ENCODE results near the gene BCORL1. TPM values are rescaled to one million over a fixed set of nuclear protein-coding genes. Genes with fewer than 3 reads are reported as not detected.

Gene BCORL1
- polyA plus RNA-seq, 1 of the 3 experiments (the other 2 are of a cell fraction): 4.2 TPM

GRCh38 chrX:130093271-130093670, 110.8 kb downstream of the BCORL1 start (continued):
- no peak for TF ChIP-seq RAD21 (IDR thresholded peaks at IDR 0.05; ENCODE audit: low read length)
- no peak for TF ChIP-seq TAF1 (IDR thresholded peaks at IDR 0.05; ENCODE audit: borderline replicate concordance, low read depth, low read length)
- no peak for TF ChIP-seq TCF12 (IDR thresholded peaks at IDR 0.05)
- TF ChIP-seq FOXM1 (IDR thresholded peaks at IDR 0.05; ENCODE audit: low read depth): no peak
- TF ChIP-seq RCOR1 (IDR thresholded peaks at IDR 0.05; ENCODE audit: low read length): no peak
- TF ChIP-seq SMC3 (IDR thresholded peaks at IDR 0.05; ENCODE audit: low read depth, low read length): no peak

DNA sequence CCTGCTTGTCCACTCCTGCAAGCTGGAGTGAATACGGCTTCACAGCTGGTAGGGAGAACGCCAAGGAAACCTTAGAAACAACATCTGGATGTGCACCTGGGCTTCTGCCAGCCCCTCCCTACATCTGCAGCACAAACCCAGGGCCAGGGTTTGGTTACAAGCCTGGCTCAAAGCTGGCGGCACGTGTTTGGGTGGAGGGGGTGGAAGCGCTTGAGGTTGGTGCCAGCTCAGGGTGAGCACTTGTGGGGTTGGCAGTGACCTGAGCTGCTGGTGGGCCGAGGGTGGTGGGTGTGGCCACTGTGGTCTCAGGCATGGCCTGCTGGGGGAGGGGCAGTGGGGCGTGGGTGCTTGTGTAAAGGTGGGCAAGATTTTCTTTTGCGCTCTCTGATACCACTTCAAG, 112.3 kb downstream of the BCORL1 start:
- Histone ChIP-seq H3K9ac (no peak overlapping the region), H2AFZ (ENCODE audit: low read depth) (no peak overlapping the region), H3K27ac (ENCODE audit: low read depth in 2 of 2, low read length in 1 of 2) (no peak overlapping the region), H3K4me1 (ENCODE audit: control insufficient read depth in 1 of 2, insufficient read depth in 2 of 2, low read depth in 1 of 2, low read length in 1 of 2) (peaks cover 0 to 13% of the 10 kb centered on the region in 2 experiments; a peak in 1 of 4 replicates), H4K20me1 (ENCODE audit: insufficient read depth) (peaks cover under 1% of the 10 kb centered on the region; the same call in 1 of the 2 replicates), H3K27me3 (ENCODE audit: insufficient read depth) (no peaks in the 10 kb centered on the region; the same call in 1 of the 2 replicates), H3K79me2 (ENCODE audit: insufficient read depth) (peaks cover 5% of the 10 kb centered on the region; the same call in 1 of the 2 replicates), H3K4me3 (ENCODE audit: low read depth in 2 of 2, low read length in 1 of 2) (no peak overlapping the region), H3K4me2 (no peak overlapping the region), H3K9me3 (no peaks in the 10 kb centered on the region), H3K36me3 (replicated peaks in 1 of 2; ENCODE audit: control insufficient read depth in 1 of 2, insufficient read depth in 2 of 2, low read length in 1 of 2) (no peaks in the 10 kb centered on the region), H3K9me2 (no peaks in the 10 kb centered on the region), H3F3A (replicated peaks; ENCODE audit: insufficient read depth) (no peaks in the 10 kb centered on the region)
- ChIA-PET CTCF (interaction anchor here (2.4 kb wide), 1 partner anchor 15 kb away, joined by 14 read pairs; no protein-coding TSS in a partner anchor), POLR2A (no interaction called here)
- WGBS (ENCODE audit: low lambda C conversion rate): 53% methylated on average over 7 of the region's 8 CpGs
- TF ChIP-seq POLR2AphosphoS5 (IDR thresholded peaks at IDR 0.05; ENCODE audit: low read depth, low read length): no peak
- TF ChIP-seq JUND (IDR thresholded peaks at IDR 0.05): no peak
- TF ChIP-seq, protein P1, sequence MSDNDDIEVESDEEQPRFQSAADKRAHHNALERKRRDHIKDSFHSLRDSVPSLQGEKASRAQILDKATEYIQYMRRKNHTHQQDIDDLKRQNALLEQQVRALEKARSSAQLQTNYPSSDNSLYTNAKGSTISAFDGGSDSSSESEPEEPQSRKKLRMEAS (IDR thresholded peaks at IDR 0.05; ENCODE audit: low read depth): no peak
- TF ChIP-seq IRF3 (IDR thresholded peaks at IDR 0.05; ENCODE audit: low read depth, low read length): no peak
- TF ChIP-seq, protein P2, sequence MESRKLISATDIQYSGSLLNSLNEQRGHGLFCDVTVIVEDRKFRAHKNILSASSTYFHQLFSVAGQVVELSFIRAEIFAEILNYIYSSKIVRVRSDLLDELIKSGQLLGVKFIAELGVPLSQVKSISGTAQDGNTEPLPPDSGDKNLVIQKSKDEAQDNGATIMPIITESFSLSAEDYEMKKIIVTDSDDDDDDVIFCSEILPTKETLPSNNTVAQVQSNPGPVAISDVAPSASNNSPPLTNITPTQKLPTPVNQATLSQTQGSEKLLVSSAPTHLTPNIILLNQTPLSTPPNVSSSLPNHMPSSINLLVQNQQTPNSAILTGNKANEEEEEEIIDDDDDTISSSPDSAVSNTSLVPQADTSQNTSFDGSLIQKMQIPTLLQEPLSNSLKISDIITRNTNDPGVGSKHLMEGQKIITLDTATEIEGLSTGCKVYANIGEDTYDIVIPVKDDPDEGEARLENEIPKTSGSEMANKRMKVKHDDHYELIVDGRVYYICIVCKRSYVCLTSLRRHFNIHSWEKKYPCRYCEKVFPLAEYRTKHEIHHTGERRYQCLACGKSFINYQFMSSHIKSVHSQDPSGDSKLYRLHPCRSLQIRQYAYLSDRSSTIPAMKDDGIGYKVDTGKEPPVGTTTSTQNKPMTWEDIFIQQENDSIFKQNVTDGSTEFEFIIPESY (IDR thresholded peaks at IDR 0.05; ENCODE audit: borderline replicate concordance, low read depth): no peak
- no peak for TF ChIP-seq GATA2 (CRISPR knock-in tag; IDR thresholded peaks at IDR 0.05)
- TF ChIP-seq REST (IDR thresholded peaks at IDR 0.05; ENCODE audit: low read depth, low read length): no peak
- TF ChIP-seq SMC3 (IDR thresholded peaks at IDR 0.05; ENCODE audit: low read depth, low read length): no peak
- TF ChIP-seq ELF1 (IDR thresholded peaks at IDR 0.05): no peak
- TF ChIP-seq FOXM1 (IDR thresholded peaks at IDR 0.05; ENCODE audit: low read depth): no peak
- no peak for TF ChIP-seq MEF2A (IDR thresholded peaks at IDR 0.05; ENCODE audit: borderline replicate concordance, low read depth)
- no peak for DNase-seq

All from SK-N-SH (cell line).